T-cell (primary cell): Measurements from ENCODE around the gene GNAO1. TPM values are rescaled to one million over a fixed set of nuclear protein-coding genes. Genes with fewer than 3 reads are reported as not detected.
A peak's percentile ranks its signal among the peaks of the same experiment; 100 is the strongest.

ENCODE experiments used
- ATAC-seq, 4 experiments: fragments of 200-7000 bp in 3 of 4; fragments of 150-1000 bp in 1 of 4; cut with Tn5 transposase; replicated peaks in 1 of 4; 1 replicate in 3 of 4; 2 replicates in 1 of 4; pipeline ENCODE4 v1.10.0; 2021; ENCODE audit warnings: moderate library complexity in 3 of 4, mild to moderate bottlenecking in 2 of 4, moderate number of reproducible peaks in 1 of 4
- CTCF ChIA-PET, 2 donors: fragments of 300-600 bp; sonication (Branson Sonifier 250); formaldehyde crosslinking; loops; one replicate each; lab custom pipeline; 2022; ENCODE audit warnings: antibody characterized with exemption in 2 of 2; lab: Charles Lee
- POLR2A ChIA-PET, 2 donors: fragments of 300-600 bp; sonication (Branson Sonifier 250); formaldehyde crosslinking; loops; one replicate each; lab custom pipeline; 2022; ENCODE audit warnings: antibody characterized with exemption in 2 of 2; lab: Charles Lee
- DNase-seq, 35 experiments: peaks; one replicate each; pipeline versions ENCODE4 v3.0.0 to v3.0.0-alpha.2; 2013 to 2023
- H3K27ac ChIP-seq: one replicate; pipeline ENCODE4 v1.5.1; 2013; ENCODE audit warnings: low read length
- H3K27me3 ChIP-seq, 2 experiments: replicated peaks in 1 of 2; 1 replicate in 1 of 2; 2 replicates in 1 of 2; pipeline versions ENCODE4 v1.6.1 to v1.7.0; 2013; ENCODE audit warnings: low read length in 1 of 2, mixed read lengths in 1 of 2; ENCODE audit not compliant: control insufficient read depth in 2 of 2, insufficient read depth in 2 of 2; ENCODE audit errors: extremely low read depth in 1 of 2
- H3K36me3 ChIP-seq, 2 donors: 1 replicate in 1 of 2; 2 replicates in 1 of 2; pipeline versions ENCODE4 v1.6.1 to v1.7.0; 2013; ENCODE audit warnings: low read length in 1 of 2; ENCODE audit not compliant: control insufficient read depth in 2 of 2, insufficient read depth in 1 of 2; ENCODE audit errors: extremely low read depth in 1 of 2
- H3K4me1 ChIP-seq, 2 experiments: 1 replicate in 1 of 2; 2 replicates in 1 of 2; pipeline versions ENCODE4 v1.6.1 to v1.7.0; 2013; ENCODE audit warnings: low read length in 2 of 2, mixed read lengths in 1 of 2; ENCODE audit not compliant: insufficient read depth in 2 of 2, control insufficient read depth in 1 of 2; ENCODE audit errors: extremely low read depth in 1 of 2
- H3K4me3 ChIP-seq, 2 donors: 1 replicate in 1 of 2; 2 replicates in 1 of 2; pipeline versions ENCODE4 v1.5.1 to v1.7.0; 2013; ENCODE audit warnings: mild to moderate bottlenecking in 2 of 2, low read length in 1 of 2, moderate library complexity in 1 of 2; ENCODE audit not compliant: control insufficient read depth in 1 of 2; ENCODE audit errors: extremely low read depth in 1 of 2
- H3K9me3 ChIP-seq: 2 replicates; pipeline ENCODE4 v1.7.0; 2013
- H3K27ac Mint-ChIP-seq, 2 donors: one replicate each; pipeline ENCODE4 v1.8.0; 2020 to 2021; ENCODE audit warnings: mild to moderate bottlenecking in 2 of 2, mixed read lengths in 2 of 2
- H3K27me3 Mint-ChIP-seq, 2 donors: one replicate each; pipeline ENCODE4 v1.8.0; 2021 to 2022; ENCODE audit warnings: mixed read lengths in 2 of 2
- H3K36me3 Mint-ChIP-seq: one replicate; pipeline ENCODE4 v1.8.0; 2021; ENCODE audit warnings: mixed read lengths
- H3K4me1 Mint-ChIP-seq, 3 donors: one replicate each; pipeline ENCODE4 v1.8.0; 2020 to 2022; ENCODE audit warnings: mixed read lengths in 3 of 3, mild to moderate bottlenecking in 1 of 3
- H3K4me3 Mint-ChIP-seq, 3 donors: one replicate each; pipeline ENCODE4 v1.8.0; 2020 to 2022; ENCODE audit warnings: mild to moderate bottlenecking in 3 of 3, mixed read lengths in 3 of 3, moderate library complexity in 3 of 3
- H3K9me3 Mint-ChIP-seq, 3 donors: one replicate each; pipeline ENCODE4 v1.8.0; 2020 to 2022; ENCODE audit warnings: mixed read lengths in 3 of 3
- WGBS: methylation state at CpG from one replicate; pipeline ENCODE4 v1.1.5; 2013; ENCODE audit warnings: missing lambda C conversion rate; ENCODE audit not compliant: insufficient coverage; 5-methylcytosine and 5-hydroxymethylcytosine counted together
- total RNA-seq, 35 experiments: library from RNA in 6 of 35; stranded (reverse) in 6 of 35; fragments of 120-200 nt in 1 of 35; gene quantifications; one replicate each; pipeline versions ENCODE4 v1.2.1 to v1.2.4 and lab custom pipeline; 2013 to 2026

Gene GNAO1
- total RNA-seq, 5 donors from 2014 or later (not counting 1 experiment from before 2014, with no cell fraction given): 3.9 to 14.2 (median 12.6) TPM

DNA sequence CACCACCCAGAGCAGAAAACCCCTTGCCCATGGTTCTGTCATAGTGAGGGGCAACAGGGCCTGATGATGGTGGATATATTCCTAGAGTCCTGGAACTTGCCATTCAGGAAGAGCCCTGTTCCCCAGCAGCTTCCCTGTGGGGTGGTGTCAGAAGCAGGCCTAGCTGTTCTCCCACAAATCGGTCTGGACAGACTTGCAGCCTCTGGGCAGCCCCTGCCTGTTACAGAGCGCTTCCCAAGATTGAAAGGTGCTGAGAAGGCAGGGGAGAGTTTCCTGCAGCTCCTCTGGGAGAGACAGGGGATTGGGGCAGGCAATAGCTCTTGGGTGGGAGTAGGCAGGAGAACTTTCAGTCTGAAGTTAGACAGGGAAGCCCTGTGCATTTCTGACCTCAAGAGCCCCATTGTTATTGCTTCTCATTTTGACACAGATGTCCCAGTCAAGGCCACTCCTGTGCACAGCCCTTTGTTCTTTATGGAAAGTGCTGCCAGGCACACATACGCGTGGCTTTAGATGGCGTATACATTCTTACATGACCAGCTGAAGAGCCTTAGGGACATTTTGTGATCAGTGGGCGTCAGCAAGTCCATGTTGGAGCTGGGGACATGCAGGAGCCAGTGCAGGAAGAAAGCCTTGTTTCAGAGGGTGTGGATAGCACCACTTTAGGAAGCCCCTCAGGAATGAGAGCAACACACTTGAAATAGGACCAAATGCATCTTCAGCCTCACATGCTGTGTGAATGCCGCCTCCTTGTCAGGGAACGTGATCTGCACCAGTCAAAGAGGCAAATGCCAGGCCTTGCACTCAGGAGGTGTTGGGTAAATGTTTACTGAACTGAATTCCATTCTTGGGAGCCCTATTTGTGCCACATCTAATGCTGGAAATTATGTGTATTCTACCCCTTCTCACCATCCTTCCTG lies 67.5 kb downstream of the GNAO1 start:
- no peaks in the 10 kb centered on the region for H3K36me3 ChIP-seq
- CTCF ChIA-PET: no interaction called here
- no peak overlapping the region for H3K4me3 ChIP-seq
- Mint-ChIP-seq H3K27me3 (peaks cover 0 to 3% of the 10 kb centered on the region in 2 donors), H3K4me1 (peaks cover 25 to 39% (median 32%) of the 10 kb centered on the region in 3 donors), H3K4me3 (no peak overlapping the region), H3K27ac (no peak overlapping the region), H3K36me3 (no peaks in the 10 kb centered on the region), H3K9me3 (no peaks in the 10 kb centered on the region)
- WGBS: 97% methylated on average over 8 of the region's 8 CpGs
- H3K27me3 ChIP-seq: no peaks in the 10 kb centered on the region
- ATAC-seq: no peak
- DNase-seq: no peak
- POLR2A ChIA-PET: no interaction called here
- H3K27ac ChIP-seq: no peak overlapping the region
- H3K9me3 ChIP-seq: no peaks in the 10 kb centered on the region
- peaks cover 10 to 42% of the 10 kb centered on the region in 2 experiments for H3K4me1 ChIP-seq

DNA sequence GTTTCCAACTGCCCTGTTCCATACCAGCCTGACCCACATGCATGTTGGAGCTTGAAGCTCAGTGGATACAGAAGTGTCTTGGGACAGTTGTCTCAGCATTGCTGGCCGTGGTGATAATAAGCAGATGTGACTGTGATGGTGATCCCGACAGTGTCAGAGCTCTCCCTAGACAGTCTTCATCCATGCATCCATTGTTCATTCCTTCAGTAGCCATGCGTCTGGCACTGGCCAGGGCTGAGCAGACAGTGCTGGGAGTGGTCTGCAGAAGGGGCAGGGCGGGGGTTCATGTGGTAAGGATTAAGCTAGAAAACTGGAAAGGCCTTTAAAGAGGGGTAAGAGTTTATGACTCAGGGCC lies 68.1 kb downstream of the GNAO1 start:
- H3K4me1 Mint-ChIP-seq: peaks cover 25 to 44% (median 36%) of the 10 kb centered on the region in 3 donors
- Histone ChIP-seq H3K4me1 (peaks cover 10 to 49% of the 10 kb centered on the region in 2 experiments), H3K27me3 (no peaks in the 10 kb centered on the region), H3K27ac (no peak overlapping the region), H3K36me3 (no peaks in the 10 kb centered on the region), H3K9me3 (no peaks in the 10 kb centered on the region), H3K4me3 (no peak overlapping the region)
- H3K36me3 Mint-ChIP-seq: no peaks in the 10 kb centered on the region
- WGBS: 86% methylated on average over 1 of the region's 4 CpGs
- ATAC-seq (no peak), DNase-seq (no peak)
- H3K27ac Mint-ChIP-seq: no peak overlapping the region
- no peak overlapping the region for H3K4me3 Mint-ChIP-seq
- no peaks in the 10 kb centered on the region for H3K9me3 Mint-ChIP-seq
- peaks cover 0 to 3% of the 10 kb centered on the region in 2 donors for H3K27me3 Mint-ChIP-seq
- CTCF ChIA-PET: interaction anchor here in 1 of 2 donors (0.5 kb wide), 1 partner anchor 54 kb away, joined by 3 read pairs; no protein-coding TSS in a partner anchor
- POLR2A ChIA-PET: no interaction called here

GRCh38 chr16:56260378-56261160 lies 69.3 kb downstream of the GNAO1 start:
- Histone ChIP-seq H3K4me1 (peaks cover 10 to 55% of the 10 kb centered on the region in 2 experiments), H3K27me3 (no peaks in the 10 kb centered on the region), H3K4me3 (no peak overlapping the region), H3K27ac (peak overlapping the region; percentile 90), H3K9me3 (no peaks in the 10 kb centered on the region), H3K36me3 (no peaks in the 10 kb centered on the region)
- no peaks in the 10 kb centered on the region for H3K9me3 Mint-ChIP-seq
- POLR2A ChIA-PET: no interaction called here
- H3K27me3 Mint-ChIP-seq: peaks cover 0 to 3% of the 10 kb centered on the region in 2 donors
- peak overlapping the region in 1 of 3 donors; percentile 19 for H3K4me3 Mint-ChIP-seq
- ATAC-seq (no peak), DNase-seq (no peak)
- H3K4me1 Mint-ChIP-seq: peaks cover 25 to 49% (median 38%) of the 10 kb centered on the region in 3 donors
- peak overlapping the region; percentile 90 to 95 for H3K27ac Mint-ChIP-seq
- WGBS: 92% methylated on average over 6 of the region's 13 CpGs
- CTCF ChIA-PET: no interaction called here
- H3K36me3 Mint-ChIP-seq: no peaks in the 10 kb centered on the region

DNA sequence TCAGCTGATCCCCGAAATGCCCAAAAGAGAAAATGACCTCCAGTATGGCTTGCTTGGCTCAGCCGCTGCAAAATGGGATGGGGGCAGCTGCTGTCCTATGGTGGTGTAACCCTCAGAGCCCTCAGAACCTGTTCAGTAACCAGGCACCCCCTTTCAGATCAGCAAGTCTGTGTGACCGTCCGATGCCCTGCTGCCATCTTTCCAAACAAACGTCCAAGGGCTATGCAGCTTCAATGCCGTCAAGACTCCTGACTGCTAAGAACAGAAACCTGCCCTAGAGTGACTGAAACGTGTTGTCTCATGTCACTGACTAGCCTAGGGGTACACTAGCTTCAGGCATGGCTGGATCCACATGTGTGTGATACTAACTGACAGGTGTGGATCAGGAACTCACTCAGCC lies 70.4 kb downstream of the GNAO1 start:
- ATAC-seq (peak in 3 of 4 experiments; percentile 10 to 13 (median 11)), DNase-seq (no peak)
- no peaks in the 10 kb centered on the region for H3K27me3 ChIP-seq
- Mint-ChIP-seq H3K27me3 (peaks cover 0 to 2% of the 10 kb centered on the region in 2 donors), H3K4me1 (peaks cover 25 to 52% (median 40%) of the 10 kb centered on the region in 3 donors), H3K36me3 (no peaks in the 10 kb centered on the region), H3K9me3 (no peaks in the 10 kb centered on the region), H3K4me3 (peak overlapping the region in 2 of 3 donors; percentile 1 to 65), H3K27ac (peak overlapping the region; percentile 90 to 95)
- peak overlapping the region in 1 of 2 donors; percentile 11 for H3K4me3 ChIP-seq
- H3K36me3 ChIP-seq: no peaks in the 10 kb centered on the region
- CTCF ChIA-PET: interaction anchor here (1.3 to 1.6 kb wide), 4 partner anchors 19 to 95 kb away, joined by 3 to 6 read pairs (median 4); no protein-coding TSS in a partner anchor
- H3K27ac ChIP-seq: peak overlapping the region; percentile 90
- H3K4me1 ChIP-seq: peaks cover 10 to 55% of the 10 kb centered on the region in 2 experiments
- 85% methylated on average over 7 of the region's 7 CpGs for WGBS
- no peaks in the 10 kb centered on the region for H3K9me3 ChIP-seq
- POLR2A ChIA-PET: no interaction called here

DNA sequence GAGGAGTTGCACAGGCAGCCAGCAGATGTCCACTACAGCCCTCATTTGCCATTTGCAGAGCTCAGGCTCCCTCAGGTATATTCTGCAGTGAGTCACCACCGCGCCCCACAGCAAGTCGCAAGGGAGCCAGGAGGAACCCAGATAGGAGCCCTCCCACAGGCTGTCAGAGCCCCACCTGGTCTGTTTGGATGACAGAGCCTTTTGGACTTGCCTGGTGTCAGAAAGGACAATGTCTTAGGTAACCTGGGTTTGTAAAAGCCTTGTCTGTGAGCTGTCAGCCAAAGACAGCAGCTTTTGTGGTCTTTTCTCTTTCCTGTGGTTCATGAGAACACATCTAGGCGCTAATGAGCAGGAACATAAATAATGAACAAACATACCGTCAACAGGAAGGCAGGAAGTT lies 70.9 kb downstream of the GNAO1 start:
- Histone ChIP-seq H3K27me3 (peaks cover 0 to 3% of the 10 kb centered on the region in 2 experiments), H3K36me3 (no peaks in the 10 kb centered on the region), H3K9me3 (no peaks in the 10 kb centered on the region), H3K4me3 (peak overlapping the region; percentile 2 to 11), H3K27ac (peak overlapping the region; percentile 90), H3K4me1 (peaks cover 10 to 55% of the 10 kb centered on the region in 2 experiments)
- H3K27ac Mint-ChIP-seq: peak overlapping the region; percentile 90 to 95
- peaks cover 25 to 52% (median 40%) of the 10 kb centered on the region in 3 donors for H3K4me1 Mint-ChIP-seq
- peak; percentile 16 to 77 (median 44) for DNase-seq
- no peaks in the 10 kb centered on the region for H3K36me3 Mint-ChIP-seq
- peak overlapping the region; percentile 1 to 65 (median 37) for H3K4me3 Mint-ChIP-seq
- 5% methylated on average over 3 of the region's 5 CpGs for WGBS
- ChIA-PET CTCF (interaction anchor here (0.6 to 1.6 kb wide), 6 partner anchors 11 to 439 kb away, joined by 3 to 6 read pairs (median 4); no protein-coding TSS in a partner anchor), POLR2A (interaction anchor here in 1 of 2 donors (0.6 kb wide), 1 partner anchor 1333 kb away, joined by 3 read pairs; no protein-coding TSS in a partner anchor)
- ATAC-seq: peak; percentile 81 to 94 (median 88)
- no peaks in the 10 kb centered on the region for H3K9me3 Mint-ChIP-seq
- H3K27me3 Mint-ChIP-seq: no peaks in the 10 kb centered on the region
